Esophagus muscularis mucosa (tissue), 4 donors: ENCODE data around the gene GBF1.

ENCODE experiments used
- EP300 ChIP-seq: sonication (generic); formaldehyde crosslinking; IDR thresholded peaks from one replicate; pipeline ENCODE4 v1.6.1; 2017; ENCODE audit warnings: antibody characterized with exemption
- POLR2A ChIP-seq: fragments of 450-650 bp; IDR thresholded peaks from one replicate; pipeline ENCODE4 v1.6.1; 2017; ENCODE audit warnings: antibody characterized with exemption, moderate library complexity, mild to moderate bottlenecking, low read depth
- POLR2AphosphoS5 ChIP-seq, 2 donors: sonication (generic); formaldehyde crosslinking; IDR thresholded peaks; one replicate each; pipeline ENCODE4 v1.6.1; 2017; ENCODE audit warnings: antibody characterized with exemption in 2 of 2
- TF ChIP-seq, protein P1 (sequence below), 3 experiments: fragments of 200-600 bp in 2 of 3; fragments of 450-650 bp in 1 of 3; sonication (generic) in 2 of 3; IDR thresholded peaks; one replicate each; pipeline ENCODE4 v1.5.1; 2017 to 2019; ENCODE audit warnings: antibody characterized with exemption in 3 of 3, mild to moderate bottlenecking in 2 of 3, moderate library complexity in 1 of 3

DNA sequence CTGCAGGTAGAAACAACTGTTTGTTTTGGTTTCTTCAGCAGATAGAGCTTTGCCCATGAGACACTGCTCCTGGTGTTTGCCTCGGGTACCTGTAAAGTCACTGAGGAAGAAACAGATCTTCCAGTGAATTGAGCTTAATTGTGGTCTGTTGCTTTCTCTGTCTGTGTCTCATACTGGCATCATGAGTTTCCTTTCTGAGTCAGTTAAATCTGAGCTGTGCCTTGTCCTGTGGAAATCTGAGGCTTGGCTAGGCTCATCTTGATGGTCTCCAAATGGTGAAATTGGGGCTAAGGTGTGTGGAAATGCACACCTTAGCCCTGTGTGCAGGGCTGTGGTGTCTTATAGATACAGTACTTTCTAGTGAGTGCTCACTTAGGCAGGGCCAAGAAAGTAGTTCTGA is 67.4 kb downstream of the GBF1 start:
- TF ChIP-seq POLR2AphosphoS5 (IDR thresholded peaks at IDR 0.05) (no peak), POLR2A (no peak), EP300 (no peak)
- TF ChIP-seq, protein P1, sequence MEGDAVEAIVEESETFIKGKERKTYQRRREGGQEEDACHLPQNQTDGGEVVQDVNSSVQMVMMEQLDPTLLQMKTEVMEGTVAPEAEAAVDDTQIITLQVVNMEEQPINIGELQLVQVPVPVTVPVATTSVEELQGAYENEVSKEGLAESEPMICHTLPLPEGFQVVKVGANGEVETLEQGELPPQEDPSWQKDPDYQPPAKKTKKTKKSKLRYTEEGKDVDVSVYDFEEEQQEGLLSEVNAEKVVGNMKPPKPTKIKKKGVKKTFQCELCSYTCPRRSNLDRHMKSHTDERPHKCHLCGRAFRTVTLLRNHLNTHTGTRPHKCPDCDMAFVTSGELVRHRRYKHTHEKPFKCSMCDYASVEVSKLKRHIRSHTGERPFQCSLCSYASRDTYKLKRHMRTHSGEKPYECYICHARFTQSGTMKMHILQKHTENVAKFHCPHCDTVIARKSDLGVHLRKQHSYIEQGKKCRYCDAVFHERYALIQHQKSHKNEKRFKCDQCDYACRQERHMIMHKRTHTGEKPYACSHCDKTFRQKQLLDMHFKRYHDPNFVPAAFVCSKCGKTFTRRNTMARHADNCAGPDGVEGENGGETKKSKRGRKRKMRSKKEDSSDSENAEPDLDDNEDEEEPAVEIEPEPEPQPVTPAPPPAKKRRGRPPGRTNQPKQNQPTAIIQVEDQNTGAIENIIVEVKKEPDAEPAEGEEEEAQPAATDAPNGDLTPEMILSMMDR (IDR thresholded peaks at IDR 0.05) = no peak
